Measurements from ENCODE around the gene CFAP61. TPM values are rescaled to one million over a fixed set of nuclear protein-coding genes. Genes with fewer than 3 reads are reported as not detected.

Gene CFAP61
- total RNA-seq, 6 donors from 2014 or later: 0.37 to 14.3 (median 6.1) TPM

DNA sequence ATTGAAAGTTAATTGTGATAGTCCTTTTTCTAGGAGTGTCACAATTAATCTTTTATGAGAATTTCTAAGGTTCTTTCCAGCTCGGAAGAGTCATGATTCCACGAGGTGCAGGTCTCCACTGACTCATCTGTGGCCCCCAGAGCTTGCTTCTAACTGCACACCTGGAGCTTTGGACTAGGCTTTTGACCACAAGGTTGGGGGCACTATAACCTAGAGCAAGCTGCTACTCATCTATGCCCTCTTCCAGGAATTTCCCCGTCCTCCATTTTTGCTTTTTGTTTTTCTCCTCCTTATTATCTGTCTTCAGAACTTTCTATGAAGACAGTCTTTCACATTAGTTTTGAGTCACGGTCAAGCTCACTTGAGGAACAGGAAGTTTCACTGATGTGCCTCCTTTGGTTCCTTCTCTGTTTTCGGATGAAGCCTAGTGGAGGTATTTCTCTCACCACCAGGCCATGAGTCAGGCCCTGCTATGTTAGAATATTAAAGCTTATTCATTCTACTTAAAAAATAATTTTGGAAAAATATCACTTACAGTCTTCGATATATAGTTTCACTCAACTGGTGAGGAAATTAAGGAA lies 196.4 kb downstream of the CFAP61 start:
- Histone ChIP-seq H3K36me3 (no peaks in the 10 kb centered on the region), H3K27me3 (no peaks in the 10 kb centered on the region), H3K27ac (no peak overlapping the region), H3K9me3 (no peaks in the 10 kb centered on the region), H3K4me3 (no peak overlapping the region), H3K4me1 (no peaks in the 10 kb centered on the region)
- TF ChIP-seq EP300 (IDR thresholded peaks at IDR 0.05) (no peak), POLR2A (IDR thresholded peaks at IDR 0.05) (no peak), POLR2AphosphoS5 (IDR thresholded peaks at IDR 0.05) (no peak)
- TF ChIP-seq, protein P1, sequence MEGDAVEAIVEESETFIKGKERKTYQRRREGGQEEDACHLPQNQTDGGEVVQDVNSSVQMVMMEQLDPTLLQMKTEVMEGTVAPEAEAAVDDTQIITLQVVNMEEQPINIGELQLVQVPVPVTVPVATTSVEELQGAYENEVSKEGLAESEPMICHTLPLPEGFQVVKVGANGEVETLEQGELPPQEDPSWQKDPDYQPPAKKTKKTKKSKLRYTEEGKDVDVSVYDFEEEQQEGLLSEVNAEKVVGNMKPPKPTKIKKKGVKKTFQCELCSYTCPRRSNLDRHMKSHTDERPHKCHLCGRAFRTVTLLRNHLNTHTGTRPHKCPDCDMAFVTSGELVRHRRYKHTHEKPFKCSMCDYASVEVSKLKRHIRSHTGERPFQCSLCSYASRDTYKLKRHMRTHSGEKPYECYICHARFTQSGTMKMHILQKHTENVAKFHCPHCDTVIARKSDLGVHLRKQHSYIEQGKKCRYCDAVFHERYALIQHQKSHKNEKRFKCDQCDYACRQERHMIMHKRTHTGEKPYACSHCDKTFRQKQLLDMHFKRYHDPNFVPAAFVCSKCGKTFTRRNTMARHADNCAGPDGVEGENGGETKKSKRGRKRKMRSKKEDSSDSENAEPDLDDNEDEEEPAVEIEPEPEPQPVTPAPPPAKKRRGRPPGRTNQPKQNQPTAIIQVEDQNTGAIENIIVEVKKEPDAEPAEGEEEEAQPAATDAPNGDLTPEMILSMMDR (IDR thresholded peaks at IDR 0.05): no peak
- DNase-seq (no peak), ATAC-seq (ENCODE audit: low FRiP score in 2 of 2) (no peak)
- WGBS, 2 donors: 70 to 83% methylated on average over 6 of the region's 6 CpGs

DNA sequence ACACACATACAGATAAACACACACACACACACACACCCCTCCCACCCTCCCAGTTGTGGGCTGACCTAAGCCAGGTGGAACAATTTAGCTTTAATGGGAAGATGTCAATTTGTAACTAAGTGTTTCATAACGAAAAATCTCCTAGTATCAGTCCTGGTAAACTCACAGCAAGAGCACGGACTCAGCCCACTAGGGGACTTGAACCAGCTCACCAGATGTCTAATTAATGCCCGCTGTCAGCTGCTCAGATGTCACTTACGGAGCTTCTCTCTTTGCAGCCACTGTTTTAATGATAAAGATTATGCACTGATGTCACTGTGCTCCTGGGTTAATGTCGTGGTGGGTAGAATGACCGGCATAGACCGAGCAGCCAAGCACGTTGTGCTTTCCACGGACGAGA lies 199.0 kb downstream of the CFAP61 start:
- ATAC-seq (ENCODE audit: low FRiP score in 2 of 2): no peak
- Histone ChIP-seq H3K4me1 (no peaks in the 10 kb centered on the region), H3K27ac (no peak overlapping the region), H3K9me3 (no peaks in the 10 kb centered on the region), H3K27me3 (no peaks in the 10 kb centered on the region), H3K4me3 (no peak overlapping the region), H3K36me3 (no peaks in the 10 kb centered on the region)
- WGBS, 2 donors: 89 to 93% methylated on average over 10 of the region's 10 CpGs
- TF ChIP-seq POLR2AphosphoS5 (IDR thresholded peaks at IDR 0.05) (no peak), POLR2A (IDR thresholded peaks at IDR 0.05) (no peak), EP300 (IDR thresholded peaks at IDR 0.05) (no peak)
- TF ChIP-seq, protein P1 (IDR thresholded peaks at IDR 0.05): no peak
- no peak for DNase-seq

DNA sequence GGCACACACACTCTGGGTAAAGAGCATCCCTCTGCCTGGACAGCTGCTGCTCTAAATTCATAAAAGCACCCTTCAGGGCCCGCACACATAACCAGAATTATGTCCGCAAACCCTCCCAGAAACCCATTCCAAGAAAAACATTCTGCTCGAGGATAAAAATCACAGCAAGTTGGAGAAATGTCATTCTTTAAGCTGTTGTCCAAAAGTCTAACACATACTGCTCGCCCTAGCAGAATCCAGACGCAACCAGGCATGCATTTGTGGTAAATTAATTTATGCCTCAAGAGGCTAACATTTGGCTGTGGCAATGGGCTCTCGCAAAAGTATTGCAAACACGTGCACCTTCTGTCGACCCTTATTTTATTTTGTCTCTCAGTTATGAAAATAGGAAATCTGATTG lies 199.5 kb downstream of the CFAP61 start:
- Histone ChIP-seq H3K36me3 (no peaks in the 10 kb centered on the region), H3K4me3 (no peak overlapping the region), H3K4me1 (no peaks in the 10 kb centered on the region), H3K27ac (no peak overlapping the region), H3K27me3 (no peaks in the 10 kb centered on the region), H3K9me3 (no peaks in the 10 kb centered on the region)
- DNase-seq (no peak), ATAC-seq (ENCODE audit: low FRiP score in 2 of 2) (no peak)
- 82 to 85% methylated on average over 7 to 8 of the region's 8 CpGs for WGBS, 2 donors
- no peak for TF ChIP-seq POLR2A (IDR thresholded peaks at IDR 0.05)
- TF ChIP-seq EP300 (IDR thresholded peaks at IDR 0.05): no peak
- TF ChIP-seq, protein P1 (IDR thresholded peaks at IDR 0.05): no peak
- TF ChIP-seq POLR2AphosphoS5 (IDR thresholded peaks at IDR 0.05): no peak

DNA sequence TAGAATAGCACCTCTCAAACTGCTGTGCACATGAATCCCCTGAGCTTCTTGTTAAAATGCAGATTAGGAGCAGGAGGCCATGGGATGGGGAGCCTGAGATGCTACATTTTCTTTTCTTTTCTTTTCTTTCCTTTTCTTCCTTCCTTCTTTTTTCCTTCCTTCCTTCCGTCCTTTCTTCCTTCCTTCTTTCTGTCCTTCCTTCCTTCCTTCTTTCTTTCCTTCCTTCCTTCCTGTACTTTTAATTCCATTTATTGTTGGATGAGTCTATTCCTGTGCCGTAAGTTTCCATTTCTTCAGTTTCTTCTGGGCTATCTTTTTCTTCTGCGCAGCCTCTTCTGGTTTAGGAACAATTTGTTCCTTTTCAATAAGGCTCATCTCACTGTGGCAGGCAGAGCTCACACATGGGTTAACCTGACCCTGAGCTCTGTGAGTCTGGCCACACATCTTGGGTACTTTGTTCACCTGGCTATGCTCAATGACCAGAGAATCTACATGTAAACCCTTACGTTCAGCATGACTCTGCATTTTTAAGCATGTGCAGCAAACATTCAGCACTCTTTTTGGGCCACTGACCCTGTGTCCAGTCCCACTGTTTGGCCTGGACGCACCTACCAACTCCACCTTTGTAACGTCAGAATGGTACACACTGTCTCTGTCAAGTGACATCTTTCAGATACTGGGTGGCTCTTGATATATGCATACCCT lies 200.9 kb downstream of the CFAP61 start:
- TF ChIP-seq, protein P1 (IDR thresholded peaks at IDR 0.05): no peak
- no peaks in the 10 kb centered on the region for H3K9me3 ChIP-seq
- WGBS, 2 donors: 67 to 70% methylated on average over 6 of the region's 6 CpGs
- no peak overlapping the region for H3K27ac ChIP-seq
- no peak overlapping the region for H3K4me3 ChIP-seq
- DNase-seq (no peak), ATAC-seq (ENCODE audit: low FRiP score in 2 of 2) (no peak)
- no peaks in the 10 kb centered on the region for H3K4me1 ChIP-seq
- no peaks in the 10 kb centered on the region for H3K36me3 ChIP-seq
- no peaks in the 10 kb centered on the region for H3K27me3 ChIP-seq
